ENCODE data around the gene TUBGCP6.

The TUBGCP6 gene

GRCh38 chr22:50293441-50294318, 48.9 kb upstream of the TUBGCP6 start:
- no peak overlapping the region for H3K4me2 ChIP-seq (ENCODE audit: low read depth, low read length, poor library complexity, severe bottlenecking)
- H3K79me2 ChIP-seq (ENCODE audit: insufficient read depth, low read length): no peaks in the 10 kb centered on the region; the same call in 1 of the 2 replicates
- H3K4me1 ChIP-seq (ENCODE audit: insufficient read depth, low read length, poor library complexity, severe bottlenecking): peaks cover 3% of the 10 kb centered on the region

GRCh38 chr22:50292643-50293440, 48.0 kb upstream of the TUBGCP6 start:
- Histone ChIP-seq H3K9me3 (ENCODE audit: insufficient read depth, low read depth, low read length) (no peaks in the 10 kb centered on the region), H3K4me1 (ENCODE audit: insufficient read depth, low read length, poor library complexity, severe bottlenecking) (peaks cover 3% of the 10 kb centered on the region), H2AFZ (ENCODE audit: low read length) (no peak overlapping the region), H3K9me2 (replicated peaks; ENCODE audit: low read depth, low read length) (no peaks in the 10 kb centered on the region), H3F3A (ENCODE audit: low read depth) (no peaks in the 10 kb centered on the region), H3K27me3 (ENCODE audit: insufficient read depth, low read length, poor library complexity, severe bottlenecking) (no peaks in the 10 kb centered on the region), H3K4me3 (ENCODE audit: low read length, poor library complexity, severe bottlenecking) (no peak overlapping the region), H3K4me2 (ENCODE audit: low read depth, low read length, poor library complexity, severe bottlenecking) (no peak overlapping the region), H3K79me2 (ENCODE audit: insufficient read depth, low read length) (no peaks in the 10 kb centered on the region; the same call in 1 of the 2 replicates), H3K36me3 (ENCODE audit: insufficient read depth, low read length) (peaks cover 9% of the 10 kb centered on the region; the same call in 1 of the 2 replicates), H3K9ac (ENCODE audit: low read depth, low read length, poor library complexity, severe bottlenecking) (no peak overlapping the region), H4K20me1 (ENCODE audit: insufficient read depth, low read length, poor library complexity, severe bottlenecking) (no peaks in the 10 kb centered on the region)
- no peak for TF ChIP-seq CTCF (conservative IDR thresholded peaks at IDR 0.05; ENCODE audit: low read length)

More at GRCh38 chr22:50293441-50294318, 48.9 kb upstream of the TUBGCP6 start:
- H2AFZ ChIP-seq (ENCODE audit: low read length): no peak overlapping the region
- no peaks in the 10 kb centered on the region for H3F3A ChIP-seq (ENCODE audit: low read depth)
- H3K9me2 ChIP-seq (replicated peaks; ENCODE audit: low read depth, low read length): no peaks in the 10 kb centered on the region
- TF ChIP-seq EZH2phosphoT487 (IDR thresholded peaks at IDR 0.05; ENCODE audit: borderline replicate concordance) (no peak), CTCF (conservative IDR thresholded peaks at IDR 0.05; ENCODE audit: low read length) (no peak)
- peaks cover 9% of the 10 kb centered on the region; the same call in 1 of the 2 replicates for H3K36me3 ChIP-seq (ENCODE audit: insufficient read depth, low read length)
- H4K20me1 ChIP-seq (ENCODE audit: insufficient read depth, low read length, poor library complexity, severe bottlenecking): no peaks in the 10 kb centered on the region
- no peak overlapping the region for H3K9ac ChIP-seq (ENCODE audit: low read depth, low read length, poor library complexity, severe bottlenecking)
- H3K9me3 ChIP-seq (ENCODE audit: insufficient read depth, low read depth, low read length): no peaks in the 10 kb centered on the region
- no peak overlapping the region for H3K4me3 ChIP-seq (ENCODE audit: low read length, poor library complexity, severe bottlenecking)
- no peaks in the 10 kb centered on the region for H3K27me3 ChIP-seq (ENCODE audit: insufficient read depth, low read length, poor library complexity, severe bottlenecking)

GRCh38 chr22:50289942-50290630, 45.3 kb upstream of the TUBGCP6 start:
- no peak overlapping the region for H3K4me2 ChIP-seq (ENCODE audit: low read depth, low read length, poor library complexity, severe bottlenecking)
- H2AFZ ChIP-seq (ENCODE audit: low read length): no peak overlapping the region
- H4K20me1 ChIP-seq (ENCODE audit: insufficient read depth, low read length, poor library complexity, severe bottlenecking): no peaks in the 10 kb centered on the region
- H3K9me3 ChIP-seq (ENCODE audit: insufficient read depth, low read depth, low read length): no peaks in the 10 kb centered on the region
- H3K4me1 ChIP-seq (ENCODE audit: insufficient read depth, low read length, poor library complexity, severe bottlenecking): peaks cover 3% of the 10 kb centered on the region
- H3K27me3 ChIP-seq (ENCODE audit: insufficient read depth, low read length, poor library complexity, severe bottlenecking): no peaks in the 10 kb centered on the region
- TF ChIP-seq EZH2phosphoT487 (IDR thresholded peaks at IDR 0.05; ENCODE audit: borderline replicate concordance) (no peak), CTCF (conservative IDR thresholded peaks at IDR 0.05; ENCODE audit: low read length) (no peak)
- no peaks in the 10 kb centered on the region for H3K9me2 ChIP-seq (replicated peaks; ENCODE audit: low read depth, low read length)
- H3K36me3 ChIP-seq (ENCODE audit: insufficient read depth, low read length): peaks cover 9% of the 10 kb centered on the region; the same call in 1 of the 2 replicates
- no peak overlapping the region for H3K4me3 ChIP-seq (ENCODE audit: low read length, poor library complexity, severe bottlenecking)
- H3K9ac ChIP-seq (ENCODE audit: low read depth, low read length, poor library complexity, severe bottlenecking): no peak overlapping the region
- no peaks in the 10 kb centered on the region for H3F3A ChIP-seq (ENCODE audit: low read depth)
- no peaks in the 10 kb centered on the region; the same call in 1 of the 2 replicates for H3K79me2 ChIP-seq (ENCODE audit: insufficient read depth, low read length)
